ENCODE measurements around the gene DEPP1.
A peak's percentile ranks its signal among the peaks of the same experiment; 100 is the strongest.

DEPP1 gene

GRCh38 chr10:44983895-44984278 is 5.3 kb upstream of the DEPP1 start:
- in situ Hi-C loops (cut with MboI; ENCODE audit: low sequenced_read_pairs, unreplicated experiment): no loop called here
- no peak for DNase-seq (ENCODE audit: low spot score)
- TF ChIP-seq CTCF (IDR thresholded peaks at IDR 0.05; ENCODE audit: borderline replicate concordance, control extremely low read depth, extremely low read depth, insufficient read depth, missing control alignments): no peak

- no peak for DNase-seq (ENCODE audit: low spot score)
- in situ Hi-C loops (cut with MboI; ENCODE audit: low sequenced_read_pairs, unreplicated experiment): no loop called here
- TF ChIP-seq CTCF (IDR thresholded peaks at IDR 0.05; ENCODE audit: borderline replicate concordance, control extremely low read depth, extremely low read depth, insufficient read depth, missing control alignments): no peak
Observed at GRCh38 chr10:44983066-44983894, 4.7 kb upstream of the DEPP1 start.

- TF ChIP-seq CTCF (IDR thresholded peaks at IDR 0.05; ENCODE audit: borderline replicate concordance, control extremely low read depth, extremely low read depth, insufficient read depth, missing control alignments): no peak
- in situ Hi-C loops (cut with MboI; ENCODE audit: low sequenced_read_pairs, unreplicated experiment): no loop called here
- no peak for DNase-seq (ENCODE audit: low spot score)
Observed at GRCh38 chr10:44982496-44982895, 3.9 kb upstream of the DEPP1 start.

- no peak for TF ChIP-seq CTCF (IDR thresholded peaks at IDR 0.05; ENCODE audit: borderline replicate concordance, control extremely low read depth, extremely low read depth, insufficient read depth, missing control alignments)
- in situ Hi-C loops (cut with MboI; ENCODE audit: low sequenced_read_pairs, unreplicated experiment): no loop called here
- DNase-seq (ENCODE audit: low spot score): no peak
Observed at GRCh38 chr10:44982114-44982460, 3.5 kb upstream of the DEPP1 start.

- in situ Hi-C loops (cut with MboI; ENCODE audit: low sequenced_read_pairs, unreplicated experiment): no loop called here
- TF ChIP-seq CTCF (IDR thresholded peaks at IDR 0.05; ENCODE audit: borderline replicate concordance, control extremely low read depth, extremely low read depth, insufficient read depth, missing control alignments): no peak
- DNase-seq (ENCODE audit: low spot score): peak; percentile 67
Observed at GRCh38 chr10:44981172-44982113, 2.8 kb upstream of the DEPP1 start.

- in situ Hi-C loops (cut with MboI; ENCODE audit: low sequenced_read_pairs, unreplicated experiment): no loop called here
- peak; percentile 61 for DNase-seq (ENCODE audit: low spot score)
- no peak for TF ChIP-seq CTCF (IDR thresholded peaks at IDR 0.05; ENCODE audit: borderline replicate concordance, control extremely low read depth, extremely low read depth, insufficient read depth, missing control alignments)
Observed at GRCh38 chr10:44980309-44981171, 1.9 kb upstream of the DEPP1 start.
